K562 (cell line): Measurements from ENCODE around the gene PMVK. TPM values are rescaled to one million over a fixed set of nuclear protein-coding genes. Genes with fewer than 3 reads are reported as not detected.

Experiments used
- ARNT ChIP-seq, 2 experiments: fragments of 450-650 bp; IDR thresholded peaks; 2 replicates each; pipeline ENCODE4 v1.6.1; 2016; ENCODE audit warnings: mild to moderate bottlenecking in 1 of 2
- FOXK1 ChIP-seq: sonication (generic); formaldehyde crosslinking; IDR thresholded peaks from 2 replicates; pipeline ENCODE4 v1.8.0; 2022; ENCODE audit warnings: missing genetic modification reagents, mild to moderate bottlenecking, borderline replicate concordance
- MTA2 ChIP-seq: fragments of 450-650 bp; IDR thresholded peaks from 2 replicates; pipeline ENCODE4 v1.6.1; 2016; ENCODE audit warnings: low read depth
- MYBL2 ChIP-seq, 2 experiments: fragments of 450-650 bp in 1 of 2; sonication (generic) in 1 of 2; formaldehyde crosslinking in 1 of 2; IDR thresholded peaks; 2 replicates each; pipeline versions ENCODE4 v1.6.1 to v1.8.1; 2017 to 2022; ENCODE audit warnings: borderline replicate concordance in 1 of 2, inconsistent platforms in 1 of 2, low read depth in 1 of 2, mild to moderate bottlenecking in 1 of 2, missing genetic modification reagents in 1 of 2, moderate library complexity in 1 of 2
- NFE2 ChIP-seq: IDR thresholded peaks from 2 replicates; pipeline ENCODE4 v1.6.1; 2014; ENCODE audit warnings: antibody characterized with exemption, low read depth
- NFIX ChIP-seq: fragments of 250-450 bp; sonication (Bioruptor Pico); IDR thresholded peaks from 2 replicates; pipeline ENCODE4 v1.4.0; 2020; ENCODE audit warnings: low read depth, mild to moderate bottlenecking, moderate library complexity
- PML ChIP-seq: IDR thresholded peaks from 2 replicates; pipeline ENCODE4 v1.6.1; 2012; ENCODE audit warnings: low read length, inconsistent platforms
- RCOR1 ChIP-seq, 2 experiments: IDR thresholded peaks; 2 replicates each; pipeline ENCODE4 v1.6.1; 2012; ENCODE audit warnings: low read depth in 2 of 2, low read length in 2 of 2, borderline replicate concordance in 1 of 2, improper control_type of control experiment in 1 of 2
- TAF9B ChIP-seq: fragments of 450-650 bp; IDR thresholded peaks from 2 replicates; pipeline ENCODE4 v1.6.1; 2018; ENCODE audit warnings: mild to moderate bottlenecking; ENCODE audit not compliant: partially characterized antibody
- polyA plus RNA-seq, 8 experiments: library from polyadenylated mRNA; depleted of rRNA in 4 of 8; stranded (reverse) in 5 of 8; unstranded in 3 of 8; fragments of >200 nt; fragmentation: Nextera tagmentation in 2 of 8; fragmentation: Illumina TruSeq in 1 of 8; extraction: Ambion mirVana in 2 of 8; extraction: Trizol in 1 of 8; gene quantifications; 2 replicates each; pipeline versions ENCODE4 v1.2.1 to v1.2.3, GENCODE V29; 2011 to 2014; ENCODE audit warnings: inconsistent platforms in 1 of 8, missing spikeins in 1 of 8
- total RNA-seq, 7 experiments: library from RNA; depleted of rRNA in 6 of 7; stranded (reverse); fragments of >200 nt in 6 of 7; fragmentation: Illumina TruSeq in 2 of 7; extraction: Trizol in 2 of 7; gene quantifications; 2 replicates each; pipeline versions ENCODE4 v1.2.1 to v1.2.3, GENCODE V29; 2011 to 2021; ENCODE audit warnings: low replicate concordance in 1 of 7
- TF ChIP-seq, protein P1 (sequence below): fragments of 450-650 bp; IDR thresholded peaks from 2 replicates; pipeline ENCODE4 v1.6.1; 2018; ENCODE audit not compliant: partially characterized antibody
- TF ChIP-seq, protein P2 (sequence below): fragments of 450-650 bp; formaldehyde crosslinking; IDR thresholded peaks from 2 replicates; pipeline ENCODE4 v1.4.0; 2020; ENCODE audit warnings: mild to moderate bottlenecking, moderate library complexity
- TF ChIP-seq, protein P3 (sequence below): IDR thresholded peaks from 2 replicates; pipeline ENCODE4 v1.6.1; 2012; ENCODE audit warnings: low read depth, low read length, improper control_type of control experiment, borderline replicate concordance

Gene PMVK
- total and polyA plus RNA-seq, 9 of the 15 experiments (the other 6 are each of a cell fraction or from before 2014, with no cell fraction given): 1.1 to 15.3 (median 6.3) TPM

DNA sequence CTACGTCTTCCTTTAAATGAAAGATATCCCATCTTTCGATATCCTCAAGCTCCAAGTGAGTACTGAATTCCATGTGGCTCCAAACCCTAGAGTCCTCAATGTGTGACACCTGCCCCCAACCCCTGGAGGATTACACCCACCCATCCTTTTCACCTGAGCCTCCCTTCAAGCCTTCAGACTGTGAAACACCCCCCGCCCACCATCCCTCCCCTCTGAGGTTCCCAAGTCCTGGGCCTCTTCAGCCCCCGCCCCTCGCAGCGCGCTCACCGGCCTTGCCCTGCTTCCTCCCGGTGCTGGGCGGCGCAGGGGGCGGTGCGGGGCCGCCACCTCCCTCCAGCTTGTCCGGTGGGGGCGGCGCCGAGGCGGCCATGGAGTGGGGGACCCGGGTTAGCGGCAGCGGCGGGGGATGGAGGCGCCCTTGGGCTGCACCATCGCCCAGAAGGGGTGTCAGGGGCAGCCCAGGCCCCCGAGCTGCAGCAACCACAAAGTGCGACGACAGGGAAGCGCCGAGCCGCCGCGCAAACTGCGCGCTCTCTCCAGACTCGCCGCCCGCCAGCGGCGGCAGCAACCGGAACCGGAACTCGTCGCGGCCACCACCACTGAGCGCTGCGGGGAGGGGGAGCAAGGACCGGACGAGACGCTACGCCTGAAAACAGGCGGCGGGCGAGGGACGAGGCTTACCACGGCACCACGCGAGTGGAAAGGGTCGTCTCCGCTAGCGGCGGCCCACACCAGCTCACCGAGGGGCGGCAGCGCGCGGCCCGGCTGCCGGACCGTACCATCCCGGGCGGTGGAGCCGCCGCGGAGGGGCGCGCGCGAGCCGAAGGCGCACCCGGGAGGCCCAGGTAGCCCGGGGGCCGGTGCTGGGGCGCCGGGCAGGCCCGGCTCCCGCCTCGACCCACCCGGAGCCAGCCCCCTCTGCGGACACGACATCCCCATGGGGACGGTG, 25.0 kb upstream of the PMVK start, which contains the start of gene PYGO2 (continued):
- TF ChIP-seq, protein P1, sequence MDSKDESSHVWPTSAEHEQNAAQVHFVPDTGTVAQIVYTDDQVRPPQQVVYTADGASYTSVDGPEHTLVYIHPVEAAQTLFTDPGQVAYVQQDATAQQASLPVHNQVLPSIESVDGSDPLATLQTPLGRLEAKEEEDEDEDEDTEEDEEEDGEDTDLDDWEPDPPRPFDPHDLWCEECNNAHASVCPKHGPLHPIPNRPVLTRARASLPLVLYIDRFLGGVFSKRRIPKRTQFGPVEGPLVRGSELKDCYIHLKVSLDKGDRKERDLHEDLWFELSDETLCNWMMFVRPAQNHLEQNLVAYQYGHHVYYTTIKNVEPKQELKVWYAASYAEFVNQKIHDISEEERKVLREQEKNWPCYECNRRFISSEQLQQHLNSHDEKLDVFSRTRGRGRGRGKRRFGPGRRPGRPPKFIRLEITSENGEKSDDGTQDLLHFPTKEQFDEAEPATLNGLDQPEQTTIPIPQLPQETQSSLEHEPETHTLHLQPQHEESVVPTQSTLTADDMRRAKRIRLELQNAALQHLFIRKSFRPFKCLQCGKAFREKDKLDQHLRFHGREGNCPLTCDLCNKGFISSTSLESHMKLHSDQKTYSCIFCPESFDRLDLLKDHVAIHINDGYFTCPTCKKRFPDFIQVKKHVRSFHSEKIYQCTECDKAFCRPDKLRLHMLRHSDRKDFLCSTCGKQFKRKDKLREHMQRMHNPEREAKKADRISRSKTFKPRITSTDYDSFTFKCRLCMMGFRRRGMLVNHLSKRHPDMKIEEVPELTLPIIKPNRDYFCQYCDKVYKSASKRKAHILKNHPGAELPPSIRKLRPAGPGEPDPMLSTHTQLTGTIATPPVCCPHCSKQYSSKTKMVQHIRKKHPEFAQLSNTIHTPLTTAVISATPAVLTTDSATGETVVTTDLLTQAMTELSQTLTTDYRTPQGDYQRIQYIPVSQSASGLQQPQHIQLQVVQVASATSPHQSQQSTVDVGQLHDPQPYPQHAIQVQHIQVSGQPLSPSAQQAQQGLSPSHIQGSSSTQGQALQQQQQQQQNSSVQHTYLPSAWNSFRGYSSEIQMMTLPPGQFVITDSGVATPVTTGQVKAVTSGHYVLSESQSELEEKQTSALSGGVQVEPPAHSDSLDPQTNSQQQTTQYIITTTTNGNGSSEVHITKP: peak; percentile 99
- TF ChIP-seq NFE2 (no peak), RCOR1 (IDR thresholded peaks at IDR 0.05; ENCODE audit: borderline replicate concordance in 1 of 2, low read depth in 2 of 2, low read length in 2 of 2) (no peak), ARNT (IDR thresholded peaks at IDR 0.05) (no peak), FOXK1 (CRISPR knock-in tag) (no peak), PML (no peak; the same call in 1 of the 2 replicates), MTA2 (no peak), TAF9B (no peak), NFIX (CRISPR knock-in tag) (no peak), MYBL2 (IDR thresholded peaks at IDR 0.05; ENCODE audit: low read depth) (no peak), MYBL2 (CRISPR knock-in tag; IDR thresholded peaks at IDR 0.05; ENCODE audit: borderline replicate concordance) (no peak)
- TF ChIP-seq, protein P2, sequence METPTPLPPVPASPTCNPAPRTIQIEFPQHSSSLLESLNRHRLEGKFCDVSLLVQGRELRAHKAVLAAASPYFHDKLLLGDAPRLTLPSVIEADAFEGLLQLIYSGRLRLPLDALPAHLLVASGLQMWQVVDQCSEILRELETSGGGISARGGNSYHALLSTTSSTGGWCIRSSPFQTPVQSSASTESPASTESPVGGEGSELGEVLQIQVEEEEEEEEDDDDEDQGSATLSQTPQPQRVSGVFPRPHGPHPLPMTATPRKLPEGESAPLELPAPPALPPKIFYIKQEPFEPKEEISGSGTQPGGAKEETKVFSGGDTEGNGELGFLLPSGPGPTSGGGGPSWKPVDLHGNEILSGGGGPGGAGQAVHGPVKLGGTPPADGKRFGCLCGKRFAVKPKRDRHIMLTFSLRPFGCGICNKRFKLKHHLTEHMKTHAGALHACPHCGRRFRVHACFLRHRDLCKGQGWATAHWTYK (CRISPR knock-in tag): peak; percentile 95
- TF ChIP-seq, protein P3, sequence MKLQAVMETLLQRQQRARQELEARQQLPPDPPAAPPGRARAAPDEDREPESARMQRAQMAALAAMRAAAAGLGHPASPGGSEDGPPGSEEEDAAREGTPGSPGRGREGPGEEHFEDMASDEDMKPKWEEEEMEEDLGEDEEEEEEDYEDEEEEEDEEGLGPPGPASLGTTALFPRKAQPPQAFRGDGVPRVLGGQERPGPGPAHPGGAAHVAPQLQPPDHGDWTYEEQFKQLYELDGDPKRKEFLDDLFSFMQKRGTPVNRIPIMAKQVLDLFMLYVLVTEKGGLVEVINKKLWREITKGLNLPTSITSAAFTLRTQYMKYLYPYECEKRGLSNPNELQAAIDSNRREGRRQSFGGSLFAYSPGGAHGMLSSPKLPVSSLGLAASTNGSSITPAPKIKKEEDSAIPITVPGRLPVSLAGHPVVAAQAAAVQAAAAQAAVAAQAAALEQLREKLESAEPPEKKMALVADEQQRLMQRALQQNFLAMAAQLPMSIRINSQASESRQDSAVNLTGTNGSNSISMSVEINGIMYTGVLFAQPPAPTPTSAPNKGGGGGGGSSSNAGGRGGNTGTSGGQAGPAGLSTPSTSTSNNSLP: no peak; the same call in 1 of the 2 replicates
